DOHH2 (cell line): ENCODE measurements around the gene IQSEC2.

Experiments
- H3F3A ChIP-seq: fragments of 200-600 bp; sonication (generic), shearing (Covaris generic); 2 replicates; pipeline ENCODE4 v1.6.0; 2016; ENCODE audit warnings: antibody characterized with exemption, mild to moderate bottlenecking; ENCODE audit not compliant: control insufficient read depth, insufficient read depth
- H3K27ac ChIP-seq: fragments of 200-600 bp; sonication (generic); 2 replicates; pipeline ENCODE4 v1.5.1; 2014; ENCODE audit warnings: low read depth, mild to moderate bottlenecking, low read length, moderate library complexity
- H3K27me3 ChIP-seq: fragments of 200-600 bp; sonication (generic); 2 replicates; pipeline ENCODE4 v1.6.1; 2014; ENCODE audit warnings: mild to moderate bottlenecking, low read length, mixed read lengths; ENCODE audit not compliant: control insufficient read depth
- H3K36me3 ChIP-seq: fragments of 200-600 bp; sonication (generic); 2 replicates; pipeline ENCODE4 v1.6.1; 2014; ENCODE audit warnings: mild to moderate bottlenecking, low read length, moderate library complexity, mixed read lengths; ENCODE audit not compliant: control insufficient read depth
- H3K4me1 ChIP-seq: fragments of 200-600 bp; sonication (generic); 2 replicates; pipeline ENCODE4 v1.6.1; 2014; ENCODE audit warnings: mild to moderate bottlenecking, low read length, mixed read lengths; ENCODE audit not compliant: control insufficient read depth
- H3K4me2 ChIP-seq: fragments of 200-600 bp; sonication (generic); 2 replicates; pipeline ENCODE4 v1.6.0; 2014; ENCODE audit warnings: mild to moderate bottlenecking, low read length, moderate library complexity
- H3K4me3 ChIP-seq: fragments of 200-600 bp; sonication (generic); 2 replicates; pipeline ENCODE4 v1.5.1; 2014; ENCODE audit warnings: mild to moderate bottlenecking, low read length, mixed read lengths
- H3K79me2 ChIP-seq: fragments of 200-600 bp; sonication (generic); 2 replicates; pipeline ENCODE4 v1.6.1; 2014; ENCODE audit warnings: mild to moderate bottlenecking, low read length, mixed read lengths; ENCODE audit not compliant: control insufficient read depth
- H3K9me2 ChIP-seq: fragments of 200-600 bp; sonication (generic); replicated peaks from 2 replicates; pipeline ENCODE4 v1.6.1; 2014; ENCODE audit warnings: mild to moderate bottlenecking, low read length, mixed read lengths; ENCODE audit not compliant: control insufficient read depth
- H3K9me3 ChIP-seq: fragments of 200-600 bp; sonication (generic); 2 replicates; pipeline ENCODE4 v1.6.1; 2014; ENCODE audit warnings: antibody characterized with exemption, low read length, mixed read lengths; ENCODE audit not compliant: control insufficient read depth, insufficient read depth
- H4K20me1 ChIP-seq: fragments of 200-600 bp; sonication (generic); 2 replicates; pipeline ENCODE4 v1.6.0; 2014; ENCODE audit warnings: low read depth, mild to moderate bottlenecking, antibody characterized with exemption, low read length, moderate library complexity; ENCODE audit not compliant: control insufficient read depth, insufficient read depth
- CTCF ChIP-seq: fragments of 200-600 bp; sonication (generic); IDR thresholded peaks from one replicate; pipeline ENCODE4 v1.5.1; 2014; ENCODE audit warnings: antibody characterized with exemption, mild to moderate bottlenecking, low read depth, low read length; ENCODE audit not compliant: poor library complexity, severe bottlenecking
- EZH2phosphoT487 ChIP-seq: fragments of 200-600 bp; sonication (generic); IDR thresholded peaks from 2 replicates; pipeline ENCODE4 v1.6.1; 2017; ENCODE audit warnings: borderline replicate concordance, mild to moderate bottlenecking, antibody characterized with exemption, low read length, moderate library complexity, mixed read lengths

IQSEC2 gene

GRCh38 chrX:53250556-53250955 lies 30.8 kb downstream of the IQSEC2 start:
- H3K9me3 ChIP-seq: no peaks in the 10 kb centered on the region
- H3K4me2 ChIP-seq: no peak overlapping the region
- H4K20me1 ChIP-seq: no peaks in the 10 kb centered on the region
- no peak overlapping the region for H3K4me3 ChIP-seq
- no peaks in the 10 kb centered on the region for H3K4me1 ChIP-seq
- TF ChIP-seq CTCF (no peak), EZH2phosphoT487 (no peak)
- H3K27ac ChIP-seq: no peak overlapping the region
- no peaks in the 10 kb centered on the region for H3K27me3 ChIP-seq
- H3K79me2 ChIP-seq: no peaks in the 10 kb centered on the region
- no peaks in the 10 kb centered on the region for H3K36me3 ChIP-seq
- H3F3A ChIP-seq: no peaks in the 10 kb centered on the region
- no peaks in the 10 kb centered on the region for H3K9me2 ChIP-seq

GRCh38 chrX:53249408-53250042 lies 31.9 kb downstream of the IQSEC2 start:
- H3K4me1 ChIP-seq: no peaks in the 10 kb centered on the region
- TF ChIP-seq EZH2phosphoT487 (no peak), CTCF (no peak)
- H3K4me3 ChIP-seq: no peak overlapping the region
- H3K4me2 ChIP-seq: no peak overlapping the region
- no peaks in the 10 kb centered on the region for H3K9me3 ChIP-seq
- no peaks in the 10 kb centered on the region for H3F3A ChIP-seq
- H3K27ac ChIP-seq: no peak overlapping the region
- H3K36me3 ChIP-seq: no peaks in the 10 kb centered on the region
- no peaks in the 10 kb centered on the region for H3K79me2 ChIP-seq
- no peaks in the 10 kb centered on the region for H4K20me1 ChIP-seq
- no peaks in the 10 kb centered on the region for H3K9me2 ChIP-seq
- H3K27me3 ChIP-seq: no peaks in the 10 kb centered on the region

GRCh38 chrX:53247928-53248327 lies 33.5 kb downstream of the IQSEC2 start:
- Histone ChIP-seq H3K4me2 (no peak overlapping the region), H3K27me3 (no peaks in the 10 kb centered on the region), H3K27ac (no peak overlapping the region), H3K9me2 (no peaks in the 10 kb centered on the region), H3K4me1 (no peaks in the 10 kb centered on the region), H3K79me2 (no peaks in the 10 kb centered on the region), H3F3A (no peaks in the 10 kb centered on the region), H3K36me3 (no peaks in the 10 kb centered on the region), H4K20me1 (no peaks in the 10 kb centered on the region), H3K4me3 (no peak overlapping the region), H3K9me3 (no peaks in the 10 kb centered on the region)
- TF ChIP-seq EZH2phosphoT487 (no peak), CTCF (no peak)
